SJCRH30 (cell line): ENCODE measurements around the gene MOB1A. TPM values are rescaled to one million over a fixed set of nuclear protein-coding genes. Genes with fewer than 3 reads are reported as not detected.
"Not testable (repeated sequence)": the region's sequence is repeated elsewhere in the genome, so short reads cannot be mapped to it uniquely, and the experiment has no call there.

Experiments used
- DNase-seq, 2 experiments: peaks; one replicate each; pipeline ENCODE4 v3.0.0-alpha.2; 2015 to 2020
- H3K27ac ChIP-seq: fragments of 250-450 bp; sonication (Bioruptor Pico); 2 replicates; pipeline ENCODE4 v1.5.1; 2020; ENCODE audit warnings: mild to moderate bottlenecking, moderate library complexity
- H3K27me3 ChIP-seq: fragments of 250-450 bp; sonication (Bioruptor Pico); 2 replicates; pipeline ENCODE4 v1.5.1; 2020; ENCODE audit warnings: mild to moderate bottlenecking, moderate library complexity
- H3K36me3 ChIP-seq: fragments of 250-450 bp; sonication (Bioruptor Pico); 2 replicates; pipeline ENCODE4 v1.5.1; 2020; ENCODE audit warnings: mild to moderate bottlenecking, moderate library complexity
- H3K4me1 ChIP-seq: fragments of 250-450 bp; sonication (Bioruptor Pico); 2 replicates; pipeline ENCODE4 v1.5.1; 2020; ENCODE audit warnings: mild to moderate bottlenecking, moderate library complexity
- H3K4me3 ChIP-seq: fragments of 250-450 bp; sonication (Bioruptor Pico); 2 replicates; pipeline ENCODE4 v1.5.1; 2020; ENCODE audit warnings: mild to moderate bottlenecking, moderate library complexity
- H3K9me3 ChIP-seq: fragments of 250-450 bp; sonication (Bioruptor Pico); replicated peaks from 2 replicates; pipeline ENCODE4 v1.5.1; 2020; ENCODE audit warnings: mild to moderate bottlenecking, moderate library complexity
- total RNA-seq: library from RNA; depleted of rRNA; stranded (reverse); fragments of >200 nt; shearing (Covaris generic); gene quantifications from 2 replicates; pipeline ENCODE4 v1.2.3, GENCODE V29; 2014; rRNA removed

The MOB1A gene
- 175 and 185 TPM in 2 replicates for total RNA-seq

GRCh38 chr2:74178211-74179062, at the start of gene MOB1A:
Gene MOB1A, minus strand, starts transcription at chr2:74178879. Its CDS starts 205 bp downstream, at chr2:74178674.
- Histone ChIP-seq H3K4me3 (peak within 1 kb of the TSS; percentile 98), H3K27me3 (no peaks in the 10 kb centered on the region), H3K4me1 (0 out of 2 replicates have a peak, but pooled peaks cover 5% of the 10 kb centered on the region), H3K27ac (peak within 1 kb of the TSS; percentile 95), H3K9me3 (0 out of 2 replicates have a peak, but pooled peaks cover 4% of the 10 kb centered on the region), H3K36me3 (peaks cover 11% of the 10 kb centered on the region)
- peak; percentile 99 to 100 for DNase-seq

GRCh38 chr2:74227646-74228045, 49.0 kb upstream of the MOB1A start:
- Histone ChIP-seq H3K27me3 (peaks cover 8% of the 10 kb centered on the region; the same call in 1 of the 2 replicates), H3K9me3 (no peaks in the 10 kb centered on the region), H3K4me1 (no peaks in the 10 kb centered on the region), H3K4me3 (no peak overlapping the region), H3K27ac (no peak overlapping the region), H3K36me3 (no peaks in the 10 kb centered on the region)
- DNase-seq = no peak

GRCh38 chr2:74226648-74227213, 48.1 kb upstream of the MOB1A start:
- Histone ChIP-seq H3K4me3 (no peak overlapping the region), H3K27me3 (peaks cover 7% of the 10 kb centered on the region; the same call in 1 of the 2 replicates), H3K27ac (no peak overlapping the region), H3K4me1 (no peaks in the 10 kb centered on the region), H3K9me3 (no peaks in the 10 kb centered on the region), H3K36me3 (no peaks in the 10 kb centered on the region)
- no peak for DNase-seq

- no peak overlapping the region for H3K27ac ChIP-seq
- H3K27me3 ChIP-seq = peaks cover 4% of the 10 kb centered on the region; the same call in 1 of the 2 replicates
- no peak overlapping the region for H3K4me3 ChIP-seq
- H3K36me3 ChIP-seq = no peaks in the 10 kb centered on the region; the same call in 1 of the 2 replicates
- no peak for DNase-seq
- H3K9me3 ChIP-seq = no peaks in the 10 kb centered on the region
- no peaks in the 10 kb centered on the region for H3K4me1 ChIP-seq
Observed at GRCh38 chr2:74225698-74226459, 47.2 kb upstream of the MOB1A start.

- no peak overlapping the region for H3K27ac ChIP-seq
- no peaks in the 10 kb centered on the region; the same call in 1 of the 2 replicates for H3K36me3 ChIP-seq
- H3K4me3 ChIP-seq = no peak overlapping the region
- no peaks in the 10 kb centered on the region for H3K4me1 ChIP-seq
- no peaks in the 10 kb centered on the region for H3K27me3 ChIP-seq
- H3K9me3 ChIP-seq = no peaks in the 10 kb centered on the region
- no peak for DNase-seq
Observed at GRCh38 chr2:74223941-74224770, 45.5 kb upstream of the MOB1A start.

- no peak for DNase-seq
- Histone ChIP-seq H3K27me3 (no peaks in the 10 kb centered on the region), H3K4me3 (no peak overlapping the region), H3K36me3 (peaks cover 7% of the 10 kb centered on the region; the same call in 1 of the 2 replicates), H3K4me1 (no peaks in the 10 kb centered on the region), H3K27ac (no peak overlapping the region), H3K9me3 (no peaks in the 10 kb centered on the region)
Observed at GRCh38 chr2:74222300-74222650, 43.6 kb upstream of the MOB1A start.

GRCh38 chr2:74221604-74222299, 43.1 kb upstream of the MOB1A start:
- peak in 1 of 2 experiments; percentile 20 for DNase-seq

GRCh38 chr2:74221091-74221490, 42.4 kb upstream of the MOB1A start:
- H3K27me3 ChIP-seq = no peaks in the 10 kb centered on the region
- H3K36me3 ChIP-seq = peaks cover 17% of the 10 kb centered on the region
- no peak for DNase-seq
- H3K27ac ChIP-seq = no peak overlapping the region
- no peak overlapping the region for H3K4me3 ChIP-seq
- H3K9me3 ChIP-seq = no peaks in the 10 kb centered on the region
- H3K4me1 ChIP-seq = no peaks in the 10 kb centered on the region

More at GRCh38 chr2:74221604-74222299, 43.1 kb upstream of the MOB1A start:
- H3K27me3 ChIP-seq = no peaks in the 10 kb centered on the region
- H3K27ac ChIP-seq = no peak overlapping the region
- no peak overlapping the region for H3K4me3 ChIP-seq
- peaks cover 10% of the 10 kb centered on the region for H3K36me3 ChIP-seq
- H3K9me3 ChIP-seq = no peaks in the 10 kb centered on the region
- no peaks in the 10 kb centered on the region for H3K4me1 ChIP-seq

- H3K27me3 ChIP-seq = no peaks in the 10 kb centered on the region
- peaks cover 24% of the 10 kb centered on the region for H3K36me3 ChIP-seq
- H3K4me1 ChIP-seq = no peaks in the 10 kb centered on the region
- DNase-seq = no peak
- no peak overlapping the region for H3K4me3 ChIP-seq
- H3K9me3 ChIP-seq = no peaks in the 10 kb centered on the region
- no peak overlapping the region for H3K27ac ChIP-seq
Observed at GRCh38 chr2:74219846-74220486, 41.3 kb upstream of the MOB1A start.

- H3K27me3 ChIP-seq = no peaks in the 10 kb centered on the region
- DNase-seq = no peak
- H3K36me3 ChIP-seq = peaks cover 52% of the 10 kb centered on the region
- H3K4me1 ChIP-seq = no peaks in the 10 kb centered on the region
- no peak overlapping the region for H3K4me3 ChIP-seq
- no peaks in the 10 kb centered on the region for H3K9me3 ChIP-seq
- H3K27ac ChIP-seq = no peak overlapping the region
Observed at GRCh38 chr2:74216642-74217041, 38.0 kb upstream of the MOB1A start.

GRCh38 chr2:74215771-74216170, 37.1 kb upstream of the MOB1A start:
- H3K9me3 ChIP-seq, H3K27me3 ChIP-seq, H3K27ac ChIP-seq, H3K4me3 ChIP-seq, H3K4me1 ChIP-seq, DNase-seq: not testable (repeated sequence)
- H3K36me3 ChIP-seq = peaks cover 60% of the 10 kb centered on the region

GRCh38 chr2:74212702-74213410, 34.2 kb upstream of the MOB1A start:
- H3K27ac ChIP-seq = no peak overlapping the region

GRCh38 chr2:74206180-74206688, 27.6 kb upstream of the MOB1A start:
- DNase-seq = peak; percentile 63 to 73
- Histone ChIP-seq H3K4me3 (no peak overlapping the region), H3K27me3 (no peaks in the 10 kb centered on the region), H3K36me3 (peaks cover 57% of the 10 kb centered on the region), H3K9me3 (no peaks in the 10 kb centered on the region), H3K27ac (no peak overlapping the region), H3K4me1 (peaks cover 19% of the 10 kb centered on the region)

More at GRCh38 chr2:74212702-74213410, 34.2 kb upstream of the MOB1A start:
- no peak for DNase-seq
- Histone ChIP-seq H3K36me3 (peaks cover 85% of the 10 kb centered on the region), H3K9me3 (no peaks in the 10 kb centered on the region), H3K27me3 (no peaks in the 10 kb centered on the region), H3K4me1 (no peaks in the 10 kb centered on the region), H3K4me3 (no peak overlapping the region)
